Activated naive CD4-positive, alpha-beta T cell (primary cell): Measurements from ENCODE around the gene CD68.
"Not testable (repeated sequence)": the region's sequence is repeated elsewhere in the genome, so short reads cannot be mapped to it uniquely, and the experiment has no call there.

Experiments used
- DNase-seq, 4 experiments: peaks; one replicate each; lab custom pipeline; 2025; lab: John Stamatoyannopoulos, UW

CD68 gene

DNA sequence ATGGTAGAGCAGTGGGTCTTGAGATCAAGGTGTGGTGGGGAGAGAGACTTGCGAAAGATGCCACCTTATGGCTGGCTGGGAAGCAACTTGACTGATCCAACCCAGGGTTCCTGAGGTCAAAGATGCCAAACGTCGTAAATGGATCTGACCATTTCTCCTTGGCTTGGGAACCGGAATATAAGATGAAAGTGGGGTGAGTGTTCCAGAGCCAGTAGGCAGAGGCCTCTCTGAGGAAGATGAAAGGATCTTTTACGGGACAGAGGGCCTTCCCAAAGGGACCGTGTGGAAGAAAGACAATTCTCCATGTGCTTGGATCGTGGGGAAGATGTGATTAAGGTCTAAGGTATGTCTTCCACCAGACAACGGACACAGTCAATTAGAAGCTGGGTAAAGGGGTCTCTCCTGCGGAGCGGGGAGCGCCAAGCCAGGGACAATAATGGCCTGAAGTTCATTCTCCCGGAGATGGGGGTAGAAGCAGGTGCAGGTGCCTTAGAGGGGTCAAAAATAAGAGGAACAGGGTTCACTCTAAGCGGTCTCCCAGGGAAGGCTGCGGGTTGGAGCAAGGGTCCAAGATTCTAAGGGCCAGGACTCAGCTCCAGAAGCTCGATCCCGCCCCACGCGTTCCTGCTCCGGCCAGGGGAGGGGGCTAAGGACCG lies 34.5 kb downstream of the CD68 start:
- no peak for DNase-seq

DNA sequence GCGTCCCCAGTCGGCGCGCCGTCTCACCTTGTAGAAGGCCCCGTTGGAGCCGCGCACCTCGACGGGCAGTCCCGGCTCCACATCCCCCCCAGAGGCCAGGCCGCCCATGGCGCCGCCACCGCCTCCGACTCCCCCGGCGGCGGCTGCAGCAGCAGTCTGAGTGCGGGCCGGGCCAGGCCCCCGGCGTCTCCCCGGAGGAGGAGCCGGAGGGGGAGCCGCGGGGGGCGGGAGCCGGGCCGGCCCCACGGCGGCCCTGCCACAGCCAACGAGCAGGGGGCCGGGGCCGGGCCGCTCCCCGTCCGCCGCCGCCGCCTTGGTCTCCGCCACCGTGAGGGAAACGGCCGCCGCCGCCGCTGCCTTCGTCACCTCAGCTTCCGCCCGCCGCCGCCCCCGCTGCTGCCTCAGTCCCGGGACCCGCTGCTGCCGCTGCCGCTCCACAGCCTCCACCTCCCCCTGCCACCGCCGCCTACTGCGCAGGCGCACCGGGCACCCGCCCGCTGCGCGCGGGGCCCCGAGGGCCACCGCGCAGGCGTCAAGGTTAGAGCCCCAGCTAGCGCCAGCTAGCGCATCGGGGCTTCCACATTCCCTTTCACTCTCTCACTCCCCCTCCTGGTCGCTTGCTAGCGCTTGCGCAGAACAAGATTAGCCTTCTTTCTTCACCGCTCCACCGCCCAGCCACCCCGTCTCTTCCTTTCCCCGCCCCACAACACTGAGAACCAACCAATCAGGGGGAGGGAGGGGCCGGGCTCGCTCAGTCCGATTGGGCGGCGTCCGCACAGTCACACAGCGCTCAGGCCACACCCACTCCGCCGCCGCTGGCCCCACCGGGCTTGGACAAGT lies 35.2 kb downstream of the CD68 start, which contains the start of gene FXR2:
TSS of gene FXR2 (minus strand) at position 473 of the 840 bp plus-strand sequence. CDS start at position 108, 365 bp downstream.
- DNase-seq: peak; percentile 94 to 100 (median 96)

DNA sequence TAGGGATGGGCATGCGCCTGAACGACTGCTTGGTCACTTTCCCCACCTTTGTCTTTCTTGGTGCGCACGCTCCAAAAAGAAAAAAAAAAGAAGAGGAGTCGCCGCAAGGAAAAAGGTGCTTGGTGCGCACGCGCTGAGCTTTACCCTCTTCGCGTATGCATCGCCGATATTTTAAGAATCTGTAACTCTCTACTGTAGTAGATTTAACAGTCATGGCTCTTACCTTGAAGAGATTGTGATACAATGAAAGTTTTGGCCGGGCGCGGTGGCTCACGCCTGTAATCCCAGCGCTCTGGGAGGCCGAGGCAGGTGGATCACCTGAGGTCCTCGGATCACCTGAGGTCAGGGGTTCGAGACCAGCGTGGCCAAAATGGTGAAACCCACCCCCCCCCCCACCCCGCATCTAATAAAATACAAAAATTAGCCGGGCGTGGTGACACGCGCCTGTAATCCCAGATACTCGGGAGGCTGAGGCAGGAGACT lies 35.9 kb downstream of the CD68 start:
- DNase-seq: no peak

DNA sequence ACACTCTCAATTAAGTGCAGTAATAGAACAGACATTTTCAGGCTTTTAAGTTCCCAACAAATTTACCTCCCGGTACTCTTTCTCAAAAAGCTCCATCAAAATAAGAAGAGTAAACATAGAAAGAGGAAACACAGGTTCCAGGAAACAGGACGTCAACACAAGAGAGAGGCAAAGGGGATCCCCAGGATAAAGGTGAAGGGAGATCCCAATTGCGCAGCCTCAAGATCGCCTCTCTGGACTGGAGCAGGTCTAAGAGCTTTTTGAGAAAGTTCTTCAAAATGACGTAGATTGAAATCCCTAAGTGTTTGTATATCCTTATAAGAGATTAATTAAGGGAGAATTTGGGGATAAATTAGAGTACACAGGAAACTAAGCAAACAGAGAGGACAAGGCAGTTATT lies 39.2 kb downstream of the CD68 start:
- no peak for DNase-seq

DNA sequence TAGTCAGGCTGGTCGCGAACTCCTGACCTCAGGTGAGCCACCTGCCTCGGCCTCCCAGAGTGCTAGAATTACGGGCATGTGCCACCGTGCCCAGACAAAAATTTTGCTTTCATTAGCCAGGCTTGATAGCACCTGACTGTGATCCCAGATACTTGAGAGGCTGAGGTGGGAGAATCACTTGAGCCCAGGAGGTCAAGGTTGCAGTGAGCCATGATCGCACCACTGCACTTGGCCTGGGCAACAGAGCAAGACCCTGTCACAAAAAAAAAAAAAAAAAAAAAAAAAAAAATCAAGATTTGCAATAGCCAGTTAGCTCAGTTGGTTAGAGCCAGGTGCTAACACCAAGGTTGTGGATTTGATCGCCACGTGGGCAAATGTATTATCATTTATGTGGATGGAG lies 41.4 kb downstream of the CD68 start:
- DNase-seq: no peak

DNA sequence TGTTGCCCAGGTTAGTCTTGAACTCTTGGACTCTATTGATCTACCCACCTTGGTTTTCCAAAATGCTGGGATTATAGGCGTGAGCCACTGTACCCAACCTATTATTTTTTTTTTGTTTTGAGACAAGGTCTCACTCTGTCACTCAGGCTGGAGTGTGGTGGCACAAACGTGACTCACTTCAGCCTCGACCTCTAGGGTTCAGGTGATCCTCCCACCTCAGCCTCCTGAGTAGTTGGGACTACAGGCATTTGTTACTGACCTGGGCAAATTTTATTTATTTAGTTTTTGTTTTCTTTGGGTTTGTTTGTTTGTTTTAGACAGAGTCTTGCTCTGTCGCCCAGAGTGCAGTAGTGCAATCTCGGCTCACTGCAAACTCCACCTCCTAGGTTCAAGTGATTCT lies 44.2 kb downstream of the CD68 start:
- no peak for DNase-seq

DNA sequence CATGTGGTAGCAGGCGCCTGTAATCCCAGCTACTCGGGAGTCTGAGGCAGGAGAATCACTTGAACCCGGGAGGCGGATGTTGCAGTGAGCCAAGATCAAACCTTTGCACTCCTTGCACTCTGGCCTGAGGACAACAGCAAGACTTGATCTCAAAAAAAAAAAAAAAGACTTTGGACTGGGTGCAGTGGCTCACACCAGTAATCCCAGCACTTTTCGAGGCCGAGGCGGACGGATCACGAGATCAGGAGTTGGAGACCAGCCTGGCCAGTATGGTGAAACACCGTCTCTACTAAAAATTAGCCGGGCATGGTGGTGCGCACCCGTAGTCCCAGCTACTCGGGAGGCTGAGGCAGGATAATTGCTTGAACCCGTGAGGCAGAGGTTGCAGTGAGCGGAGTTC lies 46.3 kb downstream of the CD68 start:
- not testable (repeated sequence) for DNase-seq

DNA sequence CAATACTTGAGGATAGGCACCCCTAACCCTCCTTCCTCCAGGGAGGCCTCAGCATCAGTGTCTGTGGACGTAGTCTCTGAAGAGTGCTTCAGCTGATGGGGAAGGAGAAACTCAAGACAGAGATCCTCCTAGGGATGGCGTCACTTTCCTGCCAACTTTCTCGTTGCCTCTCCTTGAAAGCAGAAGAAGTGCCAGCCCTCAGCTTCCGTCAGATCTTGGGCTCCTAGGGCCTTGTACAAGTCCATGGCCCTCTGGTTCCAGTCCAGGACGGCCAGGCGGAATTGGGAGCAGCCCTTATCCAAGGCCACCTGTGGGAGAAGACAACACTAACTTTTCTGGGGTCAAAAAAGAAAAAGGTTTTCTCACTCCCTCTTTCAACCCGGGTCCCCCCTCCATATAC lies 46.9 kb downstream of the CD68 start:
- DNase-seq: no peak

DNA sequence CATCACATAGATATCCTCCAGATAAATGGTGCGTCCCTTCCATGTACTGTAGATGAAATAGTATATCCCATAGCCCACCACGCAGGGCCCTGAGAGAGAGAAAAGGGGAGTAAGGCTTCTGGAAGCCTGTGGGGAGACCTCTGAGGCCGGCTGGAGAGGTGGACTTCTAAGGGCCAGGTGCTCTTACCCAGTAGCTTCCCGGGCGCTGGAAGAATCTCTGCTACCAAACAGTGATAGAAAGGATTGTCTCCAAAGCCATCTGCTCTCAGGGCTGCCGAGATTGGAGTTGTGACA lies 47.5 kb downstream of the CD68 start:
- DNase-seq: no peak

DNA sequence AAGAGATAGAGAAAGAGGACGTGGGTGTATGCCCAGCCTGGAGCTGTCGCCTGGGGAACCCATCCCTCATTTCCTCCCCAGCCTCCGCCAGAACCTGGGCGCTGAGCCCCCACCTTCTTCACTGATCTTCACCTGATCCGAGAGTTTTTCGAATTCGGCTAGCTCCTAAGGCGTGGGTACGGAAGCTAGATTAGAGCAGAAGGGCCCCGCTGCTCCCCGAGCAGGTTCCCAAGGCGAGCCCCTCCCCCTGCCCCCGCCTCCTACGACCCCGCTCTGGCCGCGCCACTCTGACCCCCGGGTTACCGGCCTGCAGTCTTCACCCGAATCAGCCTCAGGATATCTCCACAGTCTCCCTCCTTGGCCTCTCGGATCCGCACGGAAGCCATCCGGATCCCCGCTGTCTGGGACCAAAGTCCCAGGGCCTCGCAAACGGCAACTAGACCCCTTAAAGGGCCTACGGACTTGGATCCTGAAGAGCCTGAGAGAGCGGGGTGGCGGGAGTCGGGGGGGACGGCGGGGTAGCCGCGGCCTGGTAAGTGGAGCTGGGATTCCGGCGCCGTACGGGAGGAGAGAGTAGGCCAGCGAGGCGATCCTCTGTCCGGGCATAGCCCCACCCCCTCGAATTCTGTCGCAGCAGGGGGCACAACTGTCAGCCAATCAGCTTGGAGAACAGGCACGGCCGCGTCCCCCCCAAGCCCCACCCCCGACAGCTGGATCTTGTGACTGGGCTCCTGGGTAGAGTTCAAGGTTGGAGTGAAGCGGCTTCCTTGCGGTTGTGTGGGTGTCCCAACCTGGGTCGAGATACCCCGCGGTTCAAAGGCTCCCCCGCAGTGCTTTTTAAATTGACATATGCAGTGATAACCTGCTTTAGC lies 48.0 kb downstream of the CD68 start, which contains the start of gene SAT2:
TSS of gene SAT2 (minus strand) at position 572 of the 872 bp plus-strand sequence. CDS start at position 386, 186 bp downstream.
- peak; percentile 52 to 77 (median 62) for DNase-seq

DNA sequence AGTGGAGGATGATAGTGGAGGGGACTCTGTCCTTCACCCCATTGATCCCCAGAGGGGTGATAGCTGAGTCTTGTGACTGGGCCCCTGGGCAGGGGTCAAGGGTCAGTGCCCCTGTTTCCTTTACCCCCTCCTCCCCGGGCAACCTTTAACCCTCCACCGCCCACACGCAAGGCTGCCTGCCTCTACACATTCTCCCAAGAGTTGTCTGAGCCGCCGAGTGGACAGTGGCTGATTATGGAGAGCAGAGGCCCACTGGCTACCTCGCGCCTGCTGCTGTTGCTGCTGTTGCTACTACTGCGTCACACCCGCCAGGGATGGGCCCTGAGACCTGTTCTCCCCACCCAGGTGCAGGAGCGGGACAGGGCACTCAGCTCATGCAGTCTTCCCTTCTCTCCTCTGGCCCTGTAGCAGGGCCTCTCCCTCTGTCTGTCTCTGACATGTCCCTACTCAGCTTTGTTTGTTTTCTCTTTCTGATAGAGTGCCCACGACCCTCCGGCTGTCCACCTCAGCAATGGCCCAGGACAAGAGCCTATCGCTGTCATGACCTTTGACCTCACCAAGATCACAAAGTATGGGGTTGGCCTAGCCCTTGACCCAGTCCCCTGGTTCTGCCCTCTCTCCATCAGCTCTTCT lies 50.6 kb downstream of the CD68 start, which contains the start of gene SHBG:
TSS of gene SHBG (plus strand) at position 197 of the 633 bp plus-strand sequence. CDS start at position 235, 38 bp downstream.
- no peak for DNase-seq
